ENCODE data around the gene GPC4.

GRCh38 chrX:133440797-133441163, 25.5 kb upstream of the GPC4 start:
- TF ChIP-seq SP1 (IDR thresholded peaks at IDR 0.05; ENCODE audit: low read depth, low read length) (no peak), ESRRA (IDR thresholded peaks at IDR 0.05; ENCODE audit: low read length) (no peak), YY1 (IDR thresholded peaks at IDR 0.05; ENCODE audit: low read depth, low read length) (no peak), KDM1A (IDR thresholded peaks at IDR 0.05; ENCODE audit: borderline replicate concordance) (no peak), GATAD2B (conservative IDR thresholded peaks at IDR 0.05; ENCODE audit: low read depth) (no peak), POLR2A (IDR thresholded peaks at IDR 0.05; ENCODE audit: low read depth, low read length) (no peak), EZH2 (IDR thresholded peaks at IDR 0.05; ENCODE audit: borderline replicate concordance, control insufficient read depth, low read depth, low read length) (no peak), EED (IDR thresholded peaks at IDR 0.05; ENCODE audit: low read depth) (no peak)
- TF ChIP-seq, protein P1, sequence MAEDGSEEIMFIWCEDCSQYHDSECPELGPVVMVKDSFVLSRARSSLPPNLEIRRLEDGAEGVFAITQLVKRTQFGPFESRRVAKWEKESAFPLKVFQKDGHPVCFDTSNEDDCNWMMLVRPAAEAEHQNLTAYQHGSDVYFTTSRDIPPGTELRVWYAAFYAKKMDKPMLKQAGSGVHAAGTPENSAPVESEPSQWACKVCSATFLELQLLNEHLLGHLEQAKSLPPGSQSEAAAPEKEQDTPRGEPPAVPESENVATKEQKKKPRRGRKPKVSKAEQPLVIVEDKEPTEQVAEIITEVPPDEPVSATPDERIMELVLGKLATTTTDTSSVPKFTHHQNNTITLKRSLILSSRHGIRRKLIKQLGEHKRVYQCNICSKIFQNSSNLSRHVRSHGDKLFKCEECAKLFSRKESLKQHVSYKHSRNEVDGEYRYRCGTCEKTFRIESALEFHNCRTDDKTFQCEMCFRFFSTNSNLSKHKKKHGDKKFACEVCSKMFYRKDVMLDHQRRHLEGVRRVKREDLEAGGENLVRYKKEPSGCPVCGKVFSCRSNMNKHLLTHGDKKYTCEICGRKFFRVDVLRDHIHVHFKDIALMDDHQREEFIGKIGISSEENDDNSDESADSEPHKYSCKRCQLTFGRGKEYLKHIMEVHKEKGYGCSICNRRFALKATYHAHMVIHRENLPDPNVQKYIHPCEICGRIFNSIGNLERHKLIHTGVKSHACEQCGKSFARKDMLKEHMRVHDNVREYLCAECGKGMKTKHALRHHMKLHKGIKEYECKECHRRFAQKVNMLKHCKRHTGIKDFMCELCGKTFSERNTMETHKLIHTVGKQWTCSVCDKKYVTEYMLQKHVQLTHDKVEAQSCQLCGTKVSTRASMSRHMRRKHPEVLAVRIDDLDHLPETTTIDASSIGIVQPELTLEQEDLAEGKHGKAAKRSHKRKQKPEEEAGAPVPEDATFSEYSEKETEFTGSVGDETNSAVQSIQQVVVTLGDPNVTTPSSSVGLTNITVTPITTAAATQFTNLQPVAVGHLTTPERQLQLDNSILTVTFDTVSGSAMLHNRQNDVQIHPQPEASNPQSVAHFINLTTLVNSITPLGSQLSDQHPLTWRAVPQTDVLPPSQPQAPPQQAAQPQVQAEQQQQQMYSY (CRISPR knock-in tag; IDR thresholded peaks at IDR 0.05), result no peak
- TF ChIP-seq, protein P2, sequence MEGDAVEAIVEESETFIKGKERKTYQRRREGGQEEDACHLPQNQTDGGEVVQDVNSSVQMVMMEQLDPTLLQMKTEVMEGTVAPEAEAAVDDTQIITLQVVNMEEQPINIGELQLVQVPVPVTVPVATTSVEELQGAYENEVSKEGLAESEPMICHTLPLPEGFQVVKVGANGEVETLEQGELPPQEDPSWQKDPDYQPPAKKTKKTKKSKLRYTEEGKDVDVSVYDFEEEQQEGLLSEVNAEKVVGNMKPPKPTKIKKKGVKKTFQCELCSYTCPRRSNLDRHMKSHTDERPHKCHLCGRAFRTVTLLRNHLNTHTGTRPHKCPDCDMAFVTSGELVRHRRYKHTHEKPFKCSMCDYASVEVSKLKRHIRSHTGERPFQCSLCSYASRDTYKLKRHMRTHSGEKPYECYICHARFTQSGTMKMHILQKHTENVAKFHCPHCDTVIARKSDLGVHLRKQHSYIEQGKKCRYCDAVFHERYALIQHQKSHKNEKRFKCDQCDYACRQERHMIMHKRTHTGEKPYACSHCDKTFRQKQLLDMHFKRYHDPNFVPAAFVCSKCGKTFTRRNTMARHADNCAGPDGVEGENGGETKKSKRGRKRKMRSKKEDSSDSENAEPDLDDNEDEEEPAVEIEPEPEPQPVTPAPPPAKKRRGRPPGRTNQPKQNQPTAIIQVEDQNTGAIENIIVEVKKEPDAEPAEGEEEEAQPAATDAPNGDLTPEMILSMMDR (IDR thresholded peaks at IDR 0.05 in 2 of 3, conservative IDR thresholded peaks at IDR 0.05 in 1 of 3; ENCODE audit: control insufficient read depth in 2 of 3, extremely low read depth in 1 of 3, insufficient read depth in 1 of 3, low read depth in 3 of 3, low read length in 3 of 3), result no peak
